NCI-H2081 treated with DMSO at 0.1 percent for 48 hours (cell line): ENCODE results near the gene CD2.
"Not testable (repeated sequence)": the region's sequence is repeated elsewhere in the genome, so short reads cannot be mapped to it uniquely, and the experiment has no call there.

Source experiments
- DNase-seq: peaks from one replicate; lab custom pipeline; 2025; lab: John Stamatoyannopoulos, UW

CD2 gene

DNA sequence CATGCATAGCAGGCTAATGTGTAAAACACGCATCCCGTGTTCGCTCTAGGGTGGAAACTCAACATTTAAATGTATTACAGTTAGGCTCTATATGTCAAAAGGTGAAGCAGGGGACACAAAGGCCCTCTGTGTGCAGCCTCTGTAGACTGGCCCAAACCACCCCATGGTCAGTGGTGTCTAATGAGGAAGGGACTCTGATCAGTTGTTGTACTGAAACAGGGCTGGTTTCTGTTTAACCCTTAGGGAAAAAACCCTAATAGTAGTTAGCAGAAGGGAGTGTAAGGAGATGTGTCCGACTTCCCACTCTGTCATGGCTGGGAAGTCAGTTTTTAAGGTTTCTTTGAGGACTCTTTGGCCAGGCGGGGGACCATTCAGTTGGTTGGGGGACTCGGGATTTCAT is 21.5 kb upstream of the CD2 start:
- DNase-seq: no peak

DNA sequence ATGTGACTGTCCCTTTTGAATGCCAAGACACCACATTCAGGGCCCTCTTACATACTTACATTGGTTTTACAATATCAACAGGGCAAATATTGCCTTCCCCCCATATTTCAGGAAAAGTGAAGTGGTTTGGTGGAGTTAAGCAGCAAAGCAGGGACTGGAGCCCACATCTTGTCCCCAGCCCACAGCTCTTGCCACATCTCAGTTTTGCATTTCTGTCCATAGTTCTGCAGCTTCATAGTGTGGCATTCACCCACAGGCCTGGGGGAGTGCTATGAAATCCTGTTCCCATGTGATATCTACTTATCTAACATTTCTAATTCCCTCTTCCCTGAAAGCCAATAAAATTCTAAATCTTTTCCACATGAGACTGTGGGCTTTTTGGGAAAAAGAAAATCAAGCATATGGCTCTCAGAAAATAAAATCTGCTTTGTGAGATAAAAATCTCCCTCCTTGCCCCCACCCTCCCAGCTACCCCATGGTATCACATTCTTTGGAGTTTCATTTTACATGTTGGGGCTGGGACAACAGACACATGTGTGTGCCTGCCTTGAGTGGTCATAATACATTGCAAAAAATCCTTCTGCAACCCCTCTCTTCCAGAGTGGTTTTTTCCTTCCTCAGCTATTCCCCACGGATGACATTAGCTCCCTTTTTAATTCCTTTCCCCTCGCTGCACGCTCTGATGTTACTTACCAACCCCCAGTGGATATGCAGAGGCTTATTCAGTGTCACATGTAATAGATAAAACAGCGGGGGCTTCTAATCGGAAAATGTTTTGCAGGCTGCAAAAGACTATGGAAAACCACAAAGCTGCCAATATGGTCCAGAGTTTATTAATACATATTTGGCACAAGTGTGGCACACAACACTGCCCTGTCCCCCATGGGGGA is 20.5 kb upstream of the CD2 start:
- no peak for DNase-seq

DNA sequence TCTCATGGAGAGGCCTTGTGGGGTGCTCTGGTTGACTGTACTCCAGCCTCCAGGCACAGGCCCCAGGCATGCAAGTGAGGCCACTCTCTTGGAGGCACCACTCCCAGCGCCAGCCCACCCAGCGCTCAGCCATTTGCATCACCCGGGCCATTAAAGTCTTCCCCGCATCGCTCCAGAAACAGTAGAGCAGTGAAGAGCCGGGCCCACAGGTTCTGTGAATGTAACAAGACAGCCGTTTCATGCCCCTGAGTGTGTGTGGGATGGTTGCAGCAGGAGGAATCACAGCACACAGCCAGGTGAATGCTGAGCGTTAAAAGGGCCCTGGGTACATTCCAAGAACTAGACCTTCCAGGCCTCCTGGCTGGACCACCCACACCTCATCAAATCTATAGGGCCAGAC is 19.0 kb upstream of the CD2 start:
- DNase-seq: no peak

DNA sequence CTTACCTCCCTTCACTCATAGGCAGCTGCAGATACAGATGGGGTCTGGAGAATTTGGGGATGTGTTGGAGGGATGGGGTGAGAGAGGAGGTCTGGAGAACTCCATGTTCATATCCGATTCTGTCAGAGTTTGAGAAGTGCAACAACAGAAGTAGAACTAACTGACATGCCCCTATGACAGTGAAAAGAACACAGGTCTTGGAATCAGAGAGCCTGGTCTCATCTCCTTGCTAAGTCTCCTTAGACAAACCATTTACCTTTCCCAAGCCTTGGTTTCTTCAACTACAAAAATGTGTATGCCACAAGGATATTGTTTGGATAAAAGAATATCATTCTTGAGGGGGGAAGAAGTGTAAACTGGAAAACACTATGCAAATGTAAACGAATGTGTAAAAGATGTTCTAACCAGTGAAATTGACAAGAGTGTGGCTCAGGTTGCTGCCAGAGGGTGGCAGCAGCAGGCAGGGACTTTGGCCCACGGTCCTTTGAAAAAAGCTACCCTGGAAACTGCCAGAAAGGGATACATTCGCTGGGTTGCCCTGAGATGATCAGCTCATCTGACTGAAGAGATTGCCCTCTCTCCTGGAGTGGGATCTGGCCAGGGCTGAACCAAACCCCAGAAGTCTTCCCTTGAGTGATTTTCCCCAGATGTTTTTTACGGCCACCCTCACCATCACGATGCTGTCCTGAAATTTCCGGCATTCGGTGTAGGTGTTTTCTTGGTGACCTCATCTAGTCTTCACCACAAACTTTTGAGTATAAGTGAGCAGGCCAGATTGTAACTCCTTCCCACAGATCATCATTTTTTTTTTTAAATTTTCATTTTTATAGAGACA is 17.0 kb upstream of the CD2 start:
- DNase-seq: peak; percentile 5

DNA sequence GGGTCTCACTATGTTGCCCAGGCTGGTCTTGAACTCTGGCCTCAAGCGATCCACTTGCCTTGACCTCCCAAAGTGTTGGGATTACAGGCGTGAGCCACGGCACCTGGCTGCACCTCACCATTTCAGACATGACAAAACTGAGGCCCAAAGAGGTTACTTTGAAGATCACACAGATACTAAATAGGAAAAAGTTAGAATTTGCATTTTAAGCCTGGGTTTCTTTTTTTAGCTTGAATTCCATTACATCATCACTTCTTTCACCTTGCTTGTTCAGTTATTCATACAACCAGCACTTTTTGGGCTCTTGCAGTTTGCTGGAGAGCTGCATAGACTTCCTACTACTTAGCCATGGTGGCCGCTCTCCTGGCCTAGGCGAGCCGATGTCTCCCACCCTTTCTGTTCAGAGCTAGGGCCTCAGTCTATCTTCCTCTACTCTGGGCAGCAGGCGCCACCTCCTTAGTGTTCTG is 16.3 kb upstream of the CD2 start:
- no peak for DNase-seq

DNA sequence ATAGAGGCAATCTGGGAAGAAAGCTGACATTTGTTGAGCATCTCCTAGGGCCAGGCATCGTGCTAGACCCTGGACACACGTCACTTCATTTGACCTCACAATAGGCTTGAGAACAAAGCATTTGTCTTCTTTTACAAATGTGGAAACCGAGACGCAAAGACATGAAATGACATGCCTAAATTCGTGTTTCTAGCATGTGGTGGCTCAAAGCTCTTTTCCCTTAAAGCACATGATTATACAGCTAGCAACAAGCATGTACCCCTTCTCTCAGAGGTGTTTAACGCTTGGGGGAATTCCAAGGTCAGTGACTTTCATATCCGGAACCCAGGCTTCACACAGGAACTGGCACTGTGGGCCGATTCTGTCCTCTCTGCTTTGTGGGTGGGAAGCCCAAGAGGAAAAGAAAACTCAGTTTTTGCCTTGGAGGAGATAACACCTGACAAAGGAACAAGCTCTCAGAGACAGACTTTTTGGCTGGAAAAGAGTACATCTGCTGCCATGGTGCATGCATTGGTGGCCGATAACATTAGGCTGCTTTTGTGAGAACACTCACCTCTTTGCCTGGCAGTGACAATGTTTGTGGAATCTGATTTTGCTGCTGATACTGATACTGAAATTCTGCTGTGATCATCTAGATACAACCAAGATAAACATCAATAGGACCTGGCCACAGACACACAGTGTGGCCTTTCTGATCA is 15.4 kb upstream of the CD2 start:
- DNase-seq: no peak

DNA sequence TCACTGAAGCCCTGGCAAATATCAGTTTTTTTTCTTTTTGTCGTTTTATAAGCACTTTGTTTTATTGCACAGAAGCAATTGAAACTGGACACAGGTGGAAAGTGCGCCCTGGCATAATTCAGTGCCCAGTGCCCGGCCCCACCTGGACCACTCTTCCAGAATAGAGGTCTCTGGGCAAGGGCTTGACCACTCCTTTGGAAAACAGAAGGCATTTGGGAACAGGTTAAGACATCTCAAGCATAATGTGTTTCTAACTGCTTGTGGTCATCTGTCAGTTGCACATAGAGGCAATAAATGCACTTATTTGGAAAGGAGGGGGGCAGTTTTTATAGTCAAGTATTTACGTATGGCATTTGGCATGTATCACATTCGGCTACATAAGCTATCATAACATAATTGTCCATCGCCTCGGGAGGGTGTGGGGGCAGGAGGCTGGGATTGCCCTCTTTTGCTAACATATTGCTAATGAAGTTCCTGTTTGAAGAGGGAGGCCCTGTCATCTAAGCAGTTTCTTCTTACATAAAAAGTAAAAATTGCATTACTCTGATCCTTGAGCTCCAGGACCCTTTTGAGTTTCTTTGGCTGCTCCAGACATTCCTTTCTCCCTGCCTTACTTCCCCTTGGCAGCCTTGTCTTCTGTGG is 14.7 kb upstream of the CD2 start:
- no peak for DNase-seq

DNA sequence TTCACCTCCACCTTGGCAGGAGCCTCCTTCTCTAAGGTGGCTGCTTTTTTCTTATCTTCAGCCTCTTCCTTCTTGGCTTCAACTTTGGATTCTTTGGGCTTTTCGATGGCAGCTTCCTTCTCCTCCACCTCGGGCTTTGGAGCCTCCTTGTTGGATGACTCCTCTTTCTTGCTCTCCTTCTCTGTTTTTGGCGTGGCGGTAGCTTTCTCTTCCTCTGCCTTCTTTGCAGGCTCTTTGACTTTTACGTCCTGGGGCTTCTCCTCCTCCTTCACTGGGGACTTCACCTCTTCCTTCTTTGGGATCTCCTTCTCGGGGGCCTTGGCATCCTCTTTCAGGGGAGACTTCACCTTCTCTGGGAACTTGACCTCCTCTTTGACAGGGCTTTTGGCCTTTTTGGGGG is 13.9 kb upstream of the CD2 start:
- DNase-seq: no peak

DNA sequence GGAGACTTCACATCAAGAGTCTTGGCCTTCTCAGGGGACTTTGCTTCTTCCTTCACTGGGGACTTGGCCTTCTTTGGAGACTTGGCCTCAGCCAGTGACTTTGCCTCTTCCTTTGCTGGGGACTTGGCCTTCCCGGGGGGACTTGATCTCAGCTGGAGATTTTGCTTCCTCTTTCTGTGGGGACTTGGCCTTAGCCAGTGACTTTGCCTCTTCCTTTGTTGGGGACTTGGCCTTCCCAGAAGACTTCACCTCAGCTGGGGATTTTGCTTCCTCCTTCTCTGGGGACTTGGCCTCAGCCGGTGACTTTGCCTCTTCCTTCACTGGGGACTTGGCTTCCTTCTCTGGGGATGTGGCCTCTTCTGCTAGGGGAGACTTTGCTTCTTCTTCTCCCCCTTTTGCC is 13.5 kb upstream of the CD2 start:
- no peak for DNase-seq

DNA sequence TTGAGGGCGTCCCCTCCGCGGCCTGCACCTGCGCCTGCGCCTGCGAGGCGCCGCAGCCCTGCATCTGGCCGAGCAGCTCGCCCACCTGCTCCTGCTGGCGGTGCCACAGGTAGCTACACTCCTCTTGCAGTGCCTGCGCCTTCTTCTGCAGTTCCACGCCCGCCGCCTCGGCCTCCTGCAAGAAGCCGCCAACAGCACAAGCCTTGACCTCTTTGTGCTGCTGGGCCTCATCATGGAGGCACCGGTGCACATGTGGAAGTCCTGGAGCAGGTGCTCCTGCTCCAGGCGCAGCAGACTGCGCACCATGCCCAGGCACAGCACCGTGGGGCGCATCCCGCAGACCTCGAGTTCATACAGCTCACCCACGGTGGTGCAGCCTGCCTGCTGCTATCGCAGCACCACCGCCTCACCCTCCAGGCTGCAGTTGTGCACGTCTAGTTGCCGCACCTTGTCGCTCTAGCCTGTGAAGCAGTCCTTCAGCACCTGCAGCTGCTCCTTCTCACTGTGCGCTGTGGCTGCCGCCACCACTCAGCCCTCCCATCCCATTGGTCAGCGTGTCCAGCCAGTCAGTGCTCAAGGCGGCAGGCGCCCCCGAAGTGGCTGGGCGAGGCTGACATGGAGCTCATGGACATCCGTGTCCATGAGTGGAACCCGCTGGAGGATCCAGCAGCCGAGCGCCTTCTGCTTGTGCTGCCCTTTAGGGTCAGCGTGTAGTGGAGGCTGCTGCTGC is 12.2 kb upstream of the CD2 start:
- no peak for DNase-seq

DNA sequence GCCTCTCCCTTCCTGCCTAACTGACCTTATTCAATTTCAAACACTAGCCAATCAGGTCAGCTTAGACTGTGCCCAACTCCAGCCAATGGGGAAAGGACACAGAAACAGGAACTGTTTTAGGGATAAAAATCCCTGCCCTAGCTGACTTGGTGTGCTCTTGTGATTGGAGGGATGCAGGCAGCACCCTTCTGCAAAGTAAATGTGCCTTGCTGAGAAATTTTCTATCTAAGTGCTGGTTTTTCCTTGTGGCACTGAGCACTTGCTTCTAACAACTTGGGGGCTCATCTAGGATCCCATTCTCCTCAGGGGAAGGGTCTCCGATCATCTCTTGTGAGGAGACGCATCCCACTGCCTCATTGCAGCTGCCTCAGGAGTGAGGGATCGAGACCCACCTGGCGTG is 10.7 kb upstream of the CD2 start:
- DNase-seq: no peak

DNA sequence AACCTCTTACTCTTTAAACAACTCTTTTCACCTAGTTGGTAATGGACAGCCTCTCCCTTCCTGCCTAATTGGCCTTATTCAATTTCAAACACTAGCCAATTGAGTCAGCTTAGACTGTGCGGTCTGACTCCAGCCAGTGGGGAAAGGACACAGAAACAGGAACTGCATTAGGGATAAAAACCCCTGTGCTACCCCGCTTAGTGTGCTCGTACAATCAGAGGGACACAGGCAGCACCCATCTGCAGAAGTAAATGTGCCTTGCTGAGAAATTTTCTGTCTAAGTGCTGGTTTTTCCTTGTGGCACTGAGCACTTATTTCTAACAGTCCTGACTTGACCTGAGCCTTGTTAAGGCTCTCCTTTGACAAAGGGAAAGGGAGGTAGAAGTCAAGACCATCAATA is 6.0 kb upstream of the CD2 start:
- no peak for DNase-seq

DNA sequence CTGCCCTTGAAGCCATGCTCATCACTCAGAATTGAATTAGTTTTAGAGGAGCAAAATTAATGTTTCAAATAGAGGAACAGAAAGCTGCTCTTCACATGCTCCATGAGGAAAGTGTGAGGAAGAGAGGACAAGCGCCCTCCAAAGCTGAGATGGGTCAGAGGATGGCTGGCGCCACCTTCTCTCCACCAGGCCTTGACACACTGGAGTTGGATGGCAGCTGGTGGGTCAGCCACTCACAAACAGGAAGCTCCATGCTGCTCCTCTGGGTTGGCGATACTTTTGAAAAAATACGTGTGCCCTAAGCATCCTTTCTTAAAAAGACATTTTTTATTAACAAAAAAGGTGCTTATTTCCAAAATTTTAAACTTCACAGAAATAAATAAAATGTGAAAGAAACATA is 3.1 kb upstream of the CD2 start:
- no peak for DNase-seq

DNA sequence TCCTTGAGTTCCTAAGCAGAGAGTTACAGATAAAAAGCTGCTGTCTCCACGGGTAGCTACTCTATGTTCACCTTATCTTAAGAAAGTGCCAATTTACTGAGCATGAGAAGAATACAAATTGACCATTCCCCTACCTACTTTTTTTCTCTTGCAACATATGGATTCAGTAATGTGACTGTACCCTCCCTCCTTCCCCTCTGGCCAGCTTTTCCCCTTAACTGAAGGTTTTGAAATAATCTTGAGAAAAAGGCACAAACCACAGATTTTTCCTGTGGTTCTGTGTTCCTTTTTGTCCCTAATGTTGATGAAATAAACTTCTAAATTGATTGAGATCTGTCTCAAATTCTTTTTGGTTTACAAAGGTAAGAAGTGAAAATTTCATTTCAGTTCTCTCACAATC is 2.6 kb upstream of the CD2 start:
- no peak for DNase-seq

DNA sequence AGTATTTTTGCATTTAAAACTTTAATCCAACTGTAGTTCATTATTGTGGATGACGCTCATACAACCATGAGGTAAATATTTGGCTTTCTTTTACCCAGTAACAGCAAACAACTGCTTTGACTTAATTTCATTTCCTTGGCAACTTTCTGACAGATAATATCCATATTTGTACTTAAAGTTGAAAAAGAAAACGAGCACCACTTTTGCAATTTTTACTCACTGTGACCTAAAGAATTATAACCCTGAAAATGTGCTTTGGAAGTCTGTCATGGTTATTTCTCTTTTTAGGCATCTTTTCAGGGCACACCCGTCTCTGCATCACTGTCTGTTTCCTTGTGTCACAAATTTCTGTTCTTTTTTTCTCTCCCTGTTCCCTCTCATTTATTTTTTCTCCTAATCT is 918 bp upstream of the CD2 start:
- DNase-seq: no peak

DNA sequence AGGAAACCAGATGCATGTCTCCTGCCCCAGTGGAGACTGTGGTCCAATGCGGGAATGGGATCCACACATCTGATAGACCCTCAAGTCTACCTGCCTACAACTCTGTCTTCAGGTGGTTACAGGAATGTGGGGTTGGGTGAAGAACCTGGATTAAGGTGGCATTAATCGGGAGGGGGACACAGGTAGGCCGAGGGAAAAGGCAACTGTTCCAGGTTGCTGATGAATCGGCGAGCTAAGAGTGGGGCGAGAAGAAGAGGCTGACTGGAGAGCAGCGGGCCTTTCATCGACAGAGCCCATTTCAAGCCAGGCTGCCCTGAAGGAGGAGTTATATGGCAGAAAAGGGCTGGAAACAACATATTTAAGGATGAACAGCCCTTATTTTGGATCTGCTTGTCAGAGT is 836 bp downstream of the CD2 start:
- DNase-seq: no peak

DNA sequence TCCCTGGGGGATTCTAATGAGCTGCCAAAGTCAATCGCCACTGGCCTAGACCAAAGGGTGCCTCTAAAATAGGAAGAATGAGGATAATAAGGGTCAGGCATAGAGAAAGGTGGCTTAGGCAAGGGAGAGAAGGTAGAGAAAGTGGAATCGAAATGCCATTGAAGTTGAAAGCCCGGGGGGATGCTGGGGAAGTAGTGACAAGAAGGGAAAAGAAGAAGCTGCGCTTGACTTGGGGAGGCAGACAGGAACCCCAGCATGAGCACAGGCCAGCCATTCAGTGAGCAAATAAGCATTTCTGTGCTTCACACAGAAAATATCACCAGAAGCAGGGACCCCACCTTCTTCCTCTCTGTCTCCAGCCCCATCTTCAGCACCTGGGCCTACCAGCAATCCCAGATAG is 1.5 kb downstream of the CD2 start:
- DNase-seq: no peak

DNA sequence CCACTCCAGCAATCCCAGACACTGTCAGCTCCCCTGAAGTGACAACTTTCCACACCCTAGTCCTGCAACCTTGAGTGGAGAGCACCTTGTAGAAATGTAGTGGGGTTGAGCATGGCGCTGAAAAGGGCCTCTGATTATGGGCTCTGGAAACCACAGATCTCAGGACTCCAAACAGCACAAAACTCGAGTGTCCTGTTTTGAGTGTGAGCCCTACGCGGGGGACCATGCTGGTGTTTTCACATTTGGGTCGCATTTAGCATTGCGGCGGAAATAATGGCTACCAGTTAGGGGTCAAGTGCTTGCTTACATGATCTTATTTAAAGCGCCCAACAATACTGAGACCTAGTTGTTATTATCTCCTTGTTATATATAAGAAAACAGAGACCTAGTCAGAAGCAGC is 1.9 kb downstream of the CD2 start:
- not testable (repeated sequence) for DNase-seq

DNA sequence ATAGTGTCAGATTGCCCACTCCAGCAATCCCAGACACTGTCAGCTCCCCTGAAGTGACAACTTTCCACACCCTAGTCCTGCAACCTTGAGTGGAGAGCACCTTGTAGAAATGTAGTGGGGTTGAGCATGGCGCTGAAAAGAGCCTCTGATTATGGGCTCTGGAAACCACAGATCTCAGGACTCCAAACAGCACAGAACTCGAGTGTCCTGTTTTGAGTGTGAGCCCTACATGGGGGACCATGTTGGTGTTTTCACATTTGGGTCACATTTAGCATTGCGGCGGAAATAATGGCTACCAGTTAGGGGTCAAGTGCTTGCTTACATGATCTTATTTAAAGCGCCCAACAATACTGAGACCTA is 4.2 kb downstream of the CD2 start:
- not testable (repeated sequence) for DNase-seq

DNA sequence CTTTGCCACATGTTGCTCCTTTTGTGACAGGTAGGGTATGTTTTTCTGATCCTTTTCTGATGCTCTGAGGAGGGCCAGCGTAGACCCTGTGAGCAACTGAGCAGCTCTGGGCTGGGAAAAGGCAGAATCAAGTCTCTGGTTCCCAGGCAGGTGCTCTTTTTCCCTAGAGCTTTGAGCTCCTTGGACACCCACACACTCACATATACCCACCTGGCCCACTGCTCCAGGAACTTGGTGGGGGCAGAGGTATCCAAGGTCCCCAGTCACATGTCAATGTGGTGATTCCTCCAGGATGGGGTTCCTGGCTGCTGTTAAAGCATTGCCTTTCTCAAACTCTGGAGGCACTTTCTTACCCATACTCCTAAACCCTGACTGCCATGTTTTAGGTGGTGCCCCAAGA is 5.4 kb downstream of the CD2 start:
- no peak for DNase-seq

DNA sequence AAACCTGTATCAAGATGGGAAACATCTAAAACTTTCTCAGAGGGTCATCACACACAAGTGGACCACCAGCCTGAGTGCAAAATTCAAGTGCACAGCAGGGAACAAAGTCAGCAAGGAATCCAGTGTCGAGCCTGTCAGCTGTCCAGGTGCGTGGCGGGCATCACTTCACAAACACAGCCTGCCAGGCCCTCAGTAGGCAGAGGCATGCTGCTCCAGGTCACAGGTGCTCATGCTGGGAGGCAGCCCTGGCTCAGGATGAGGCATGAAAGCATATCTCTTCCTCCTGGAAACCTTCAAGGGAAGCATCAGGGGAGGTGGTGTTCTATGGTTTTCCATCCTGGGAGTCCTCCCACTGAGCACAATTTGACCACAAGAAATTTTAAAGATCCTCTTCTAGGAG is 6.3 kb downstream of the CD2 start:
- DNase-seq: no peak
